Activated gamma-delta T cell (primary cell): ENCODE measurements around the gene ATG4A.

Experiments
- DNase-seq: peaks from one replicate; lab custom pipeline; 2025; lab: John Stamatoyannopoulos, UW

Gene ATG4A

DNA sequence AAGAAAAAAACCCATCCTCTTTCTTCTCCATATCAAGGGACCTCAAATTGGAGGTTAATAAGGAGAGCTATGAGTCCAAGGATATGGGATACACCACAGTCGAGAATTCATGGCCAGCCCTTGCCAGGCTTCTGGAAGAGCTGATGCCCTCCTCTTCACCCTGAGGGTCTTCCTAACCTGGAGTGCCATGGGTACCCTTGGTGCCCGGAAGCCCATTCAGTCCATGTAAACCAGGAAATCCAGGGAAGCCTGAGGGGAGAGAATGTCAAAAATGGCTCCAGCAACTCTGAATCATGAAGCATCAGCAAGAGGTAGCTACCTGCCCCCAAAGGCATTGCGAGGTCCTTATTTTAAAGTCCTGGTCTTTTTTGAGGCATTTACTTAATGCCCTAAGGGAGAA is 78.2 kb downstream of the ATG4A start:
- no peak for DNase-seq

DNA sequence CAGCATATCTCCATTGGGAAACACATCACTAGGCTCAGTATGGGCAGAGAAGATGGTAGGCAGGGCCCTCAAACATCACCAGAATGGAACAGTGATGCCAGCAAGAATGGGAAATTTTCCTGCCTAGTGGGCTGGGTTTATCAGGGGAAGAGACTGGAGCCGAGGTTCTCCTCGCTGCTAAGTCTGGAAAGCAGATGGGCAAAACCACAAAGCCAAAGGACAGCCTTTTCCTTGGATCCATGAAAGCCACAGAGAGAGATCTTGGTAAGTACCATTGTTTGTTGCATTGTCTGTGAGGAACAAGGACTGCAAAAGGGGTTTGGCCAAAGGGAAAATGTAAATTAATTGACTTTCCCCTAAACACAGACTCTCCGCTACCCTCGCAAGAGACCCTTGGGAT is 80.1 kb downstream of the ATG4A start:
- no peak for DNase-seq

DNA sequence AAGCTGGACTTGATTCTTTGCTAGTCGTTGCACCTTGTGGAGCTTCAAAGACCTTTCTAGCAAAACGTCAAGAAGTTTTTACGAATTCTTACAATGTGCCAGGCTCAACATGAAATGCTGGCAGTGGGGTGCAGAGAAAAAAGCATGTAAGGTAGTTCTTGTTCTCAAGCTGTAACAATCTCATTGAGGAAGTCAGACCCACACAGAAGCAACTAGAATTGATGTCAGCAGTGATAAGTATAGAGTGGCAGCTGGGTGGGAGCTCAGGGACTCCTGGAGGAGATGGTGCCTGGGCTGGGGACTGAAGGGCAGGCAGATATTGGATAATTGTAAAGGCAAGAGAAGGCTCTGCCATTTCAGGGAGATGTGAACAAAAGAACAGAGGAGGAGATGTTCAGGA is 82.3 kb downstream of the ATG4A start:
- DNase-seq = no peak

DNA sequence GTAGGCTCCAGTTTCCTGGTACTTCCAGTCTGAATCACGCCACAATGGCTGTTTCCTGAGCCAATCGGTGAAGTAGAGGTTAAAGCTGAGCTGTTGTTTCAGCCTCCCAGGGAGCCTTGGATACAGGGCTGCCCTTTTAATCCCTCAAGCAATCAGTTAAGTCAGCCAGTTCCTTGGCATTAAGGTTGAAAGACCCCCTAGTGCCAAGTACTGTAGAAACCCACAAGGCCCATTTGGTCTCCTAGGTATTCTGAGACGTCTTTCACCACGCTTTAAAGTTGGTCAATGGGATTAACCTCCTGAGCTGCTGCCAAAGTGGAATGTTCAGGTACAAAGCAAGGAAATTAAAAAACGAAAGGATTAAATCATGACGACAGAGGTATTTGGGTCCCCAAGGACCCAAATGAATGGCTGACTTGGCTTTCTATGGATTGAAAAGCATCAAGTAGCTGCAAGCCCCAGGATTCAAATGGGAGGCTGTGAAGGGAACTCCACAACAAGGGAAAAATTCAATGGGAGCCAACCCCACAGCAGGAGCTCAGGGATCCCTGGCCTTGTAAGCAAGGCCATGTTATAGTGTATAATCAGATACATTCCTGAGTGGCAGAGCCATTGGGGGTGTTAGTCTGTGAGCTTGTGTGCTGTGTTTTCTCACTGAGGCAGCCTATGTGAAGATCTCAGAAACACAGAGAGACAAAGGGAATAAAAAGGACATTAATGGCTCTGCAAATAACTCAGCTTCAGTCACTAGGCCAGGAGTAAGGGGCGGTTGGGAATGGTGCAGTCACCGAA is 86.0 kb downstream of the ATG4A start:
- no peak for DNase-seq

- DNase-seq = no peak
These were observed 86.5 kb downstream of the ATG4A start for GRCh38 chrX:108178143-108178498.

GRCh38 chrX:108186811-108187210 is 95.2 kb downstream of the ATG4A start:
- no peak for DNase-seq

- DNase-seq = no peak
These were observed 106.8 kb downstream of the ATG4A start for GRCh38 chrX:108198420-108198819.

- no peak for DNase-seq
These were observed 107.5 kb downstream of the ATG4A start for GRCh38 chrX:108199041-108199440.

GRCh38 chrX:108199691-108200090 is 108.1 kb downstream of the ATG4A start:
- no peak for DNase-seq

DNA sequence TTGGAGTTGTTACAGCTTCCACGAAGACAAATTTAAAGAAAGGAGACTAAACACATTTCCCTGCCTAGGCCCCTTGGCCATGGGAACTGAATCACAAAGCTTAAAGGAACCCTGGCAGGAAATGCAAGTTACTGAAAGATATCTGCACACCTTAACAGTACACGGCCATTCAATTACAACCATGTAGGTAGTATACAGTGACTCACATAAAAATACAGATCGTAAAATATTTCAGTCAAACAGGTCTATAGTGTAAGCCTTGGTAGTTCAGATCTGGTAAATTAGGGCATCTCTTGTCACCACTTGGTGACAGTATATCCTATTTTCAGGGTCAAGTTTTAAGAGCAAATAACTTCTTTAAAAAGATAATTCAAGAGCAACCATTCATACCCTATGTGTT is 112.0 kb downstream of the ATG4A start:
- DNase-seq = no peak
